Activated T-cell treated with anti-CD3 and anti-CD28 coated beads, Interleukin-2, amount 50 U/mL, for 48 hours (primary cell): ENCODE measurements around the gene MLLT6.

Source experiments
- DNase-seq, 2 experiments: peaks; one replicate each; pipeline ENCODE4 v3.0.0-alpha.2; 2020

Gene MLLT6

GRCh38 chr17:38745545-38745944, 40.5 kb downstream of the MLLT6 start:
- DNase-seq, result no peak

- no peak for DNase-seq
Observed at GRCh38 chr17:38746004-38746848, 41.2 kb downstream of the MLLT6 start.

GRCh38 chr17:38746849-38747462, 41.9 kb downstream of the MLLT6 start:
- no peak for DNase-seq

GRCh38 chr17:38747463-38748148, 42.5 kb downstream of the MLLT6 start:
- peak in 1 of 2 experiments; percentile 38 for DNase-seq

DNA sequence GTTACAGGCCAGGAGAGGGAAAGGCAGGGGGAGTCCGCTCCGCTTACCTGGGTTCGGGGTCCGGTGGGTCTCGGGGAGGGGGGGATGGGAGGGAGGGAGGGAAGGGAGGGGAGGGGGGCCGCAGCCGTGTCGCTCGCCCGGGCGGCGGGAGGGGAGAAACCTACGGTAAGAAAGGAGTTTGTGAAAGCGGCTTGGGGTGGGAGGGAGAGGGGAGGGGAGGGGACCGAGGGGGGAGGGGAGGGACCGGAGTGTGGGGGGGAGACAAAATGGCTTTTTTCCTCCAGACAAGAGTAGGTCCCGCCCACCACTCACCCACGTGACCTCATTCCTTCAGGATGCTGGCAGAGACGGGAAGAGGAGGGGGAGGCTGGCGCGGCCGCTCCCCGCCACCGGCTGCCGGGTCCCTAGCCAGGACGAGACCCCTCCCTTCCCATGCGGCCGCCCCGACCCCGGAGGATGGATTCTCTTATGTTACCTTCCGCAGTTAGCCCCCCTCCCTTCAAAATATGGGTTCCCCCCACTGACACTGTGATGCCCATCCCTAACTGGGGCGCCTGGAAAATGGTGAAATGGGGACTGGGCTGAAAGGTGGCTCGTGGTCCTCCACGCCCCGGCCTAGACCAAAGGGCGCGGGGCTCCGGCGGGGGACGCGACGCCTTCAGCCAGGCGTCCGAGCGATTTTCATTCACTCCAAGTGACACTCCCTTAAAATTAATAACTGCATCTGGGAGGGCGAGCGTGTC, 43.2 kb downstream of the MLLT6 start, which contains the start of gene PCGF2:
Gene PCGF2 (minus strand): TSS at position 188 of the 743 bp plus-strand sequence. CDS start 7,934 bp downstream, outside the sequence.
- DNase-seq, result peak in 1 of 2 experiments; percentile 40

DNA sequence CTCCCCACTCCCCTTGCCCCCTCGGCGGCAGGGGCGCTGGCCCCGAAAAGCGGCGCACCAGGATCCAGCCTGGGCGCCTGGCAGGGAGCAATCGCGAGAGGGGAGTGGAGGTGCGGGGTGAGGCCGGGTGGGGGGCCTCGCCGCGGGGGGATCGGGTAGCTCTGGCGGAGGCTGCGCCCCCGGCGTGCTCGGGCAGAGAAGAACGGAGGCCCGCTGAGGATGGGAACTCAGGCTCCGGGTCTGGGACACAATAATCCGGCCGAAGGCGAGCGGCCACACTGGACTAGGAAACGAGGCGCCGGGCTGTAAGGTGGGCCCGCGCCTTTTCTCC, 43.8 kb downstream of the MLLT6 start:
- DNase-seq, result no peak

GRCh38 chr17:38749223-38750043, 44.4 kb downstream of the MLLT6 start:
- DNase-seq, result peak; percentile 46 to 54

DNA sequence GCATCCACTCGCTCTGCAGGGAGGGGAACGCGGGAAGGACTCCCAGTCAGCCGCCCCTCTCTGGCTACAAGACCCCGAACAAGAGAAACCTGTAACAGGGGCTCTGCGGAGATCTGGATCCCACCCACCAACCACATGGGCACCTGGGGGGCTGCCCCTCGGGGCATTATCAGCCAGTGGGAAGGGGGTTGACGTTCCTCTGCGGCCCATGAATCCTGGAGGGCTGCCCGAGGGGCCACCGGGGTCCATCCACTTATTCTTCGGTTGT, 44.9 kb downstream of the MLLT6 start:
- DNase-seq, result no peak

DNA sequence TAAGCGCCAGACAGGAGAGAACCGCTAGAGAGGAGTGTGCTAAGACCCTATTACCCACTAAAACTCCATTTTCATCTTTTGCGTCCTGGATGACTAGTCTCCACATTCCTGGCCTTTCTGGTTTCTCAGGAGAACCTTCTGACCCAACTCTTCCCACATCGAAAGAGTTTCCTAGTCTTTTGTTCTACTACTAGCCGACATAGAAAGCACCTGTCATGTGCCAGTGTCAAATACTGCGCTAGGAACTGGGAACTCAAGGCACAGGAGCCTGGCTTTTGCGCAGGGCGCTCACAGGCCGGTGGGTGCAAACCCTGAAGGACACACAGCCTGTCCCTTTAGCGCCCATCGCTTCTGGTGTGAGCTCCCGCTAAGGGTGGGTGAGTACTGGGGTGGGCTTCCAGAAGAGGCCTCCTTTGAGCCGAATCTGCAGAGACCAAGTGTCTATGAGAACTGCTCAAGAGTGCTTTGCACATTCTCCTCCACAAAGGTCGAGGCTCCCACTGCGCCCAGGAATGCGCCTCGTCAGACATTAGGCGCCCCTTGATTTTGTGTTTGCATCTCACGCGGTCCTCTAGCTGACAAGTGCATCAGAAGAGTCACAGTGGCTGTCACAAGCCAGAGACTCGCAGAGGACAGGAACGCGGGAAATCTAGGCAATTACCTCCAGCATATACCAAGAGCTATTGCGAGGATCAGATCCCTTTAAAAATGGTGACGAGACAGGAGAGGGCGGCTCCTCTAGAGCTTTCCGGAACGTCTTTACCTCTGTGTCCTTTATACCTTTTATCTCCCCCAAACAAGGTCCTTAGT, 45.4 kb downstream of the MLLT6 start:
- DNase-seq, result peak; percentile 58

GRCh38 chr17:38751144-38751807, 46.2 kb downstream of the MLLT6 start:
- DNase-seq, result no peak

DNA sequence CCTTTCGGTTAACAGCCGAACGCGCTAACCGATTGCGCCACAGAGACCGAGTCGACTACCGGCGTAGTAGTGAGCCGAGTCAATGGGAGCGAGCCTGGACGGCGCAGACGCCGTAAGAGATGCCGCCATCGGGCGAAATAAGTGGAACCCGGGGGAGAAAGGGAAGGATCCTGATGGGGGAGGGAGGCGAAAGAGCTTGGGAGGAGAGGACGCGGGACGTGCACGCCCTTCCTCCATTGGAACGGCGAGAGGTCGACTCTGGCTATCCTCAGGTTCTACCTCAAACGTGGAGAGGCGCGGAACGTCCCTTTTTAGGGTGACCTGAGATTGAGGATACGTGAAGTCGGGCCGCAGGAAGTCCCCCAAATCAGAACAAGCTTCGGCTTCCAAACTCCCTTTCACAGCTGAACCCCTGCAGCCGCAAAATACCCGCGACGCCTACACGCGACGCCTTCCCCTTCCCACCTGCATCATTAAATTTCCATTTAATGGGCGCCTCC, 46.8 kb downstream of the MLLT6 start:
- peak; percentile 93 to 94 for DNase-seq

DNA sequence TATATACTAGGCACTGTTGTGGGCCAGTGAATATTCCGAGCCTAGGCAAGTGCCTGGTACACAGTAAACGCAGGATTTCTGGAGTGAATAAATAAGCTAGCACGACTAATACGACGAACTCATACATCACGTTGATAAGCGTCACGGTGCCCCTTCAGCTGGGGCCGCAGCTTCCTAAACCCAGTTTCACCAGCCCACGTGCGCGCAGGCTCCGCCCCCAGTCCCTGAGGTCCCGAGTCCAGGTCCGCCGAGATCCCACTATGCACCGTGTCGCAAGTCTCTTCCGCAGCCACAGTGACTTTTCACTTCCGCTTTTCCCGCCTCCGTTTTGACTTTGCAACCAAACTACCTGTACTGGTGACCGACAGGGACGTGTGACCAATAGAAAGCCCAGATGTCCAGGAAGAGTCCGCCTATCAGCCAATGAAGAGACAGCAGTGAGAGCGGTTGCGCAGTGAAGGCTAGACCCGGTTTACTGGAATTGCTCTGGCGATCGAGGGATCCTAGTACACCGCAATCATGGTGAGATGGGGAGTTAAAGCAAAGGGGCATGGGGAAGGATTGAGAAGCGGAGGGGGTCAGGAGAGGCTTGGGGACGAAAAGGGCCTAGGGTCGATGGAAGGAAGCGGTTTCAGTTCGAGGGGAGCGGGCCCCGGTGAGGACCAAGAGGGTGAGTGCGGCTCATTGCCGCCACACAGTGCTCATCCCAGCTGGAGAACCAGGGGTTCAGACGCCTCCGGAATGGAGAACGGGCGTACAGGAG, 47.4 kb downstream of the MLLT6 start, which contains the start of gene PSMB3:
Gene PSMB3 (plus strand): TSS at position 434 of the 763 bp plus-strand sequence. CDS start 86 bp downstream, at position 520.
- DNase-seq, result peak; percentile 95 to 98

DNA sequence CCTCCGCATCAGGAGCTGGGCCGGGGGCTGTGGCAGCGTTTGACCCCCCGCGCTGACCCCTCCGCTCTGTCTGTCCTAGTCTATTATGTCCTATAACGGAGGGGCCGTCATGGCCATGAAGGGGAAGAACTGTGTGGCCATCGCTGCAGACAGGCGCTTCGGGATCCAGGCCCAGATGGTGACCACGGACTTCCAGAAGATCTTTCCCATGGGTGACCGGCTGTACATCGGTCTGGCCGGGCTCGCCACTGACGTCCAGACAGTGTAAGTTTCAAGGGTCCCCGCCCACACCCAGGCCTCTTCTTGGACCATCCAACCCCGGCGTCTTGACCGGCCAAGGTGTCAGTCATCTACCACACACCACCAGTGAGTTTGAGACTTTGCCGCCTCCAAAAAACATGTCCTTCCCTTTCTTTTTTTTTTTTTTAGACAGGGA, 48.0 kb downstream of the MLLT6 start:
- DNase-seq, result no peak

DNA sequence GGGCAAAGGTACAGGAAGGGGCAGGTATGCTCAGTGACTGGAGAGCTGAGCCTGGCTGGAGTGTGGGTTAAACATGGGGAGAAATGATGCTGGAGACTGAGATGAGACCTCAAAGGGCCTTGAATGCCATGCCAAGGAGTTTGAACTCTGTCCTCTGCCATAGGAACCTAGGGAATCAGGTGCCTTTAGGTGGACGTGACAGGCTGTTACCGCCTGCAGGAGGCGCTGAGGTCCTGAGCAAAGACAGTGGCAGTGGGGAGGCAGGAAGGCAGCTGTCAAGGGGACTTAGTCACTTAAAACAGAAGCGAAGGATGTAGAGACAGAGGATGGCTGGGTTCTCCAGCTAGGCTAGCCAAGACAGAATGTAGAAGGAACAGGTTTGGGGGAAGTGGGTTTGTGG, 56.5 kb downstream of the MLLT6 start:
- DNase-seq, result peak; percentile 48 to 63

- DNase-seq, result no peak
Observed at GRCh38 chr17:38762231-38762630, 57.2 kb downstream of the MLLT6 start.

GRCh38 chr17:38766341-38766740, 61.3 kb downstream of the MLLT6 start:
- DNase-seq, result no peak

GRCh38 chr17:38768417-38768816, 63.3 kb downstream of the MLLT6 start:
- DNase-seq, result no peak

GRCh38 chr17:38773258-38773657, 68.2 kb downstream of the MLLT6 start:
- no peak for DNase-seq

DNA sequence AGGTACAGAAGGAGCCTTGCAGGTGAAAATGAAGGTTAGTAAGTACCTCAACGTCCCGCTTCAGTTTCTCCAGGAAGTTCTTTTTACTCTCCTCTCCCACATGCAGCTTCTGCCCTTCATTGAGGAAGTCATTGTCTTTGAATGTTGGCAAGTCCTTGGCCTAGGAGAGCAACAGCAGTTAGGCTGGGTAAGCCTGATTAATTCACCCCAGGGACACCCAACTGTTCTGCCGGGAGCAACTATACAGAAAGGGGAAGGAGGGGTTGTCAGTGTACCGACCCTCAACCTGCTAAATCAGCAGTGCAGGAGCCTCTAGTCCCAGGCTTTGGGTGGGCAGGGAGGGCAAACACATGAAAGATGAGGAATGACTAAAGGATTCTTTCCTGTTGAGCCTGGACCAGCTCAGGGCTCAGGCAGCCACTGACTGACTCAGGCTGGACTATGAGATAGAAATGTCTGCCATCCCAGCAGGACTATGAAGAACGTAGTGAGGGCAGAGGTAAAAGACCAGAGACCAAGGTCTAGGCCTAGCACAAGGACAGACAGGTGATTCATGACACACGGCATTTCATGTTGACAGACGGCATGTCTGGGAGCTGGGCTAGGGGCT, 72.7 kb downstream of the MLLT6 start:
- no peak for DNase-seq
